Aorta (tissue), 5 donors: ENCODE data around the gene HOXD4. TPM values are rescaled to one million over a fixed set of nuclear protein-coding genes. Genes with fewer than 3 reads are reported as not detected.

Source experiments
- ATAC-seq: fragments of 200-7000 bp; cut with Tn5 transposase; one replicate; pipeline ENCODE4 v1.9.1; 2022; ENCODE audit warnings: moderate library complexity; ENCODE audit not compliant: low FRiP score
- DNase-seq, 2 donors: peaks; one replicate each; pipeline ENCODE4 v3.0.0-alpha.2; 2020
- H3K27ac ChIP-seq, 2 donors: one replicate each; pipeline ENCODE4 v1.5.1; 2013; ENCODE audit warnings: low read length in 2 of 2, mild to moderate bottlenecking in 2 of 2, moderate library complexity in 2 of 2, control low read depth in 1 of 2, inconsistent platforms in 1 of 2, low read depth in 1 of 2
- H3K27me3 ChIP-seq, 2 donors: one replicate each; pipeline ENCODE4 v1.6.1; 2013; ENCODE audit warnings: control low read depth in 1 of 2, low read length in 1 of 2, mild to moderate bottlenecking in 1 of 2, moderate library complexity in 1 of 2; ENCODE audit not compliant: insufficient read depth in 2 of 2, control insufficient read depth in 1 of 2
- H3K36me3 ChIP-seq, 2 donors: one replicate each; pipeline ENCODE4 v1.6.1; 2013; ENCODE audit warnings: control low read depth in 1 of 2, low read length in 1 of 2, mild to moderate bottlenecking in 1 of 2; ENCODE audit not compliant: insufficient read depth in 2 of 2, control insufficient read depth in 1 of 2
- H3K4me1 ChIP-seq, 2 donors: one replicate each; pipeline ENCODE4 v1.6.1; 2013; ENCODE audit warnings: low read length in 2 of 2, control low read depth in 1 of 2, mild to moderate bottlenecking in 1 of 2, moderate library complexity in 1 of 2; ENCODE audit not compliant: insufficient read depth in 2 of 2, control insufficient read depth in 1 of 2
- H3K4me3 ChIP-seq, 2 donors: one replicate each; pipeline ENCODE4 v1.5.1; 2013; ENCODE audit warnings: low read length in 2 of 2, control low read depth in 1 of 2, mild to moderate bottlenecking in 1 of 2
- H3K9me3 ChIP-seq: one replicate; pipeline ENCODE4 v1.6.1; 2013; ENCODE audit warnings: mild to moderate bottlenecking, low read length; ENCODE audit not compliant: control insufficient read depth
- WGBS, 2 donors: extraction: QIAGEN DNeasy Blood & Tissue Kit; methylation state at CpG; one replicate each; pipeline ENCODE4 v1.1.7; 2013; 5-methylcytosine and 5-hydroxymethylcytosine counted together
- intact Hi-C, 2 donors: fragments of 100-400 bp; cut with DNase I; formaldehyde crosslinking; loops; one replicate each; pipeline versions ENCODE4 v1.14.2 to v1.15.0; 2022
- polyA plus RNA-seq, 2 donors: library from polyadenylated mRNA; stranded (reverse); fragments of 200-250 nt; gene quantifications; one replicate each; pipeline ENCODE4 v1.2.3, GENCODE V29; 2013
- total RNA-seq, 2 donors: library from RNA; stranded (reverse); fragmentation: NEBNext Ultra II Directional; extraction: Animal tissue kit (Norgen Biotek cat#: 25700); gene quantifications; one replicate each; pipeline ENCODE4 v1.2.1, GENCODE V29; 2021
- donor health status: healthy with polysubstance abuse.
- donor health status: Bipolar disorder and iron deficiency.
- donor health status: DM: no; HTN: no; CAD: no.
- donor health status: DM: no; HTN: no; CAD: no.
- donor health status: DM: yes; HTN: yes; CAD: no.

The HOXD4 gene
- total and polyA plus RNA-seq, 4 donors: 7.7 to 9.8 (median 7.7) TPM; not detected in 1

- no peaks in the 10 kb centered on the region for H3K27me3 ChIP-seq
Measured at GRCh38 chr2:176149939-176150583, 1.3 kb upstream of the HOXD4 start.

DNA sequence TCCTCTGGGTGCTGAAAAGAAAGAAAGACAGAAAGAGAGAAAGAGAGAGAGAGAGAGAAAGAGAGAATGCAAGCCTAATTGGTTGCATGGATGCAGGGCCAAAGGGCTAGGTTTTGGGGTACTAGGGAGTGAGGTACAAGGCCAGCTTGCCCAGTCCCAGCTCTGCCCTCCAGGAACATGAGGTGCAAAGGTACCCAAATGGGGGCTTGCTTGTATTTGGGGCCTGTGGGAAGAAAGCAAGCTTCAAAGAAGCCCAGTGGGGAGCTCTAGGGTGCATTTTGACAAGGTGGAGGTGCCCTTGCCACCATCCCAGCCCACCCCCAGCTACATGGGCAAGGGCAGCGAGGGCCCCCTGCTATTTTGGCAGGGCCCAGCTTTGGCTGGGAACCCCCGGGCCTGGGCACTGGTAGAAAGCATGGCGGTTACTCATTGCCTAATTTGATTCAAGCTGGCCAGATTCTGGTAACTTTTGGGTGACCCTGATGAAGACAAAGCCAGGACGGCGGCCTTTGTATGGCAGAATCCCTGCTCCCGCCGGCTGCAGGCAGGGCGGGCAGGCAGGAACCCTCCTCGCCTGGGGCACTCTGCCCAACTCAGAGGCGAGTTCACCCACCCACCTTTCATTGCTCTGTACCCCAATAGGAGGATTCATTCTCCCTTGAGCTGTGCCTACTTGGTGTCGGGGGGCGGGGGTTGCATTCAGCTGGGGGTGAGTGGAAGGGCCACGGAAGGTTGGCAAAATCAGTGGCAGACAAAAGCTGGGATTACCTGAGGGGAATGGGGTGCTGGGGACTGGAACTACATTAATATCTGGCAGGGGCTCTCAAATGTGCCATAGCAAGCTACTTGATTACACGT is 537 bp upstream of the HOXD4 start:
- no peaks in the 10 kb centered on the region for H3K27me3 ChIP-seq
- DNase-seq (peak in 1 of 2 donors; percentile 37), ATAC-seq (no peak)
- no peak overlapping the region for H3K4me3 ChIP-seq
- no peaks in the 10 kb centered on the region for H3K9me3 ChIP-seq
- no peak overlapping the region for H3K27ac ChIP-seq
- intact Hi-C loops: no loop called here
- H3K36me3 ChIP-seq: no peaks in the 10 kb centered on the region
- H3K4me1 ChIP-seq: no peaks in the 10 kb centered on the region
- 70 to 87% methylated on average over 14 of the region's 14 CpGs for WGBS, 2 donors

More at GRCh38 chr2:176149939-176150583, 1.3 kb upstream of the HOXD4 start:
- no peak for ATAC-seq
- WGBS, 2 donors: 79 to 90% methylated on average over 24 of the region's 24 CpGs
- DNase-seq: peak in 1 of 2 donors; percentile 61
- Histone ChIP-seq H3K4me3 (no peak overlapping the region), H3K9me3 (no peaks in the 10 kb centered on the region), H3K27ac (no peak overlapping the region), H3K36me3 (no peaks in the 10 kb centered on the region), H3K4me1 (no peaks in the 10 kb centered on the region)
- intact Hi-C loops: loop anchor here in 1 of 2 donors (10.0 kb wide), 1 partner anchor 115 kb away; the partner anchor contains the start of gene MTX2

GRCh38 chr2:176152350-176153181 is 1.2 kb downstream of the HOXD4 start:
- no peaks in the 10 kb centered on the region for H3K36me3 ChIP-seq
- no peak overlapping the region for H3K4me3 ChIP-seq
- intact Hi-C loops: no loop called here
- no peaks in the 10 kb centered on the region for H3K4me1 ChIP-seq
- DNase-seq (peak in 1 of 2 donors; percentile 66), ATAC-seq (peak; percentile 14)
- H3K27ac ChIP-seq: no peak overlapping the region
- no peaks in the 10 kb centered on the region for H3K9me3 ChIP-seq
- no peaks in the 10 kb centered on the region for H3K27me3 ChIP-seq
- whole genome bisulfite sequencing, 2 donors: 62 to 81% methylated on average over 48 of the region's 48 CpGs

GRCh38 chr2:176154576-176155252 is 3.4 kb downstream of the HOXD4 start:
- no peak overlapping the region for H3K27ac ChIP-seq
- H3K4me3 ChIP-seq: no peak overlapping the region
- ATAC-seq (no peak), DNase-seq (no peak)
- H3K9me3 ChIP-seq: no peaks in the 10 kb centered on the region
- H3K4me1 ChIP-seq: no peaks in the 10 kb centered on the region
- intact Hi-C loops: no loop called here
- WGBS, 2 donors: 87 to 94% methylated on average over 11 of the region's 11 CpGs
- H3K27me3 ChIP-seq: no peaks in the 10 kb centered on the region
- no peaks in the 10 kb centered on the region for H3K36me3 ChIP-seq

DNA sequence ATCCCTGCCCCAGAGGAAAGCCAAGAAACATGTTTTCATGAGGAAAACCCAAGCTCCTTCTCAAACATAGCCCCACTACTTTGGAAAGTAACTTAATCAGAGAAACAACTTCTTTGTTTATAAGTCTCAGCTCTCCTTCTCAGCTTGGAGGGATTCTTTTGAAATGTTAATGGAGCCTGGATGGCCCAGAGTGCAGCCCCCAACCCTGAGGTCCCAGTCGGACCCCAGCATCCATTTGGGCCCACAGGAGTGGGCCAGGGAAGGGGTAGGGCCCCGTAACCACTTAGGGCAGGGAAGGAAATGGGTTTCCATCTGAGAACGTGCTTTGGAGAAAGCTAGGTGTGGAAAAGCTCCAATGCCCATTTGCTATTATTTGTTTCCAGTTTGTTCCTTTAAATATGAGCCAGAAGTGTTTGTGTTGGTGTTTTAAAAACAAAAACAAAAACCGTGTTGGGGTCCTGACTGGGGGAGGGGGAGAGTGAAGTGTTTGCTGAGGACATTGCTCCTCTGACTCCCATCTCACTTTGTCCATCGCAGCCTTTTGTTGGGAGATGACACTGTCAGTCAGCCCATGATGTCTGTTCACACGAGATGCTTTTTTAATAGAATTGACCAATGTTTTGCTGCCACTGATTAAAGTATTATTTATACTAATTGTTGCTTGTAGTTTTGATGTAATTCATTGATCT is 4.2 kb downstream of the HOXD4 start:
- no peak for DNase-seq
- intact Hi-C loops: no loop called here

DNA sequence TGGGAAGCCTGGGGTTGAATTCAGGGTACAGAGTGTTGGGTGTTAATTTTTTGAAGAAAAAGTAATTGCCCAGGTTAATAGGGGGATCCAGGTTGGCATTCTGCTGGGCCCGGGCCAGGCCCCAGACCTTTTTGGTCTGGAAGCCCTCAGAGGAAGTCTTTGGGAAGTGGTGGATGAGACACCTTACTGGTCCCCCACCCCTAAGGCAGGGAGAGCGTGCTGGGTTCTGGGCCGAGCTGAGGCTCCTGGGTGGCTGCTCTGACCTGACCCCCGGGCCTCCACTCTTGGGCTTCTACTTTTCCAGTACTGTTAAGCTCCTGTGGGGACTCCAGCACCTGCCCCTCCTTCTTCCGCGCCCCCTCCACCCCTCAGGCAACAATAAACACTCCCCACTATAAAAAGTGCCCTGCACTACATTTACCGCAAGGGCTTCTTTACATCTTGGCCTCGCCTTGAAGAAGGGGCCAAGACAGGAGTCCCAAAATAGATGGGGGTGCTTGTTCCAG is 5.0 kb downstream of the HOXD4 start:
- H3K9me3 ChIP-seq: no peaks in the 10 kb centered on the region
- H3K36me3 ChIP-seq: no peaks in the 10 kb centered on the region
- no peak overlapping the region for H3K4me3 ChIP-seq
- H3K27me3 ChIP-seq: no peaks in the 10 kb centered on the region
- DNase-seq (peak in 1 of 2 donors; percentile 45), ATAC-seq (no peak)
- no peak overlapping the region for H3K27ac ChIP-seq
- no peaks in the 10 kb centered on the region for H3K4me1 ChIP-seq
- WGBS, 2 donors: 85 to 97% methylated on average over 8 of the region's 8 CpGs
- intact Hi-C loops: no loop called here

More for the DNA sequence above, 4.2 kb downstream of the HOXD4 start:
- no peaks in the 10 kb centered on the region for H3K36me3 ChIP-seq
- H3K4me1 ChIP-seq: no peaks in the 10 kb centered on the region
- WGBS, 2 donors: 77 to 89% methylated on average over 6 of the region's 6 CpGs
- H3K9me3 ChIP-seq: no peaks in the 10 kb centered on the region
- H3K27me3 ChIP-seq: no peaks in the 10 kb centered on the region
- ATAC-seq: no peak
- no peak overlapping the region for H3K27ac ChIP-seq
- no peak overlapping the region for H3K4me3 ChIP-seq

DNA sequence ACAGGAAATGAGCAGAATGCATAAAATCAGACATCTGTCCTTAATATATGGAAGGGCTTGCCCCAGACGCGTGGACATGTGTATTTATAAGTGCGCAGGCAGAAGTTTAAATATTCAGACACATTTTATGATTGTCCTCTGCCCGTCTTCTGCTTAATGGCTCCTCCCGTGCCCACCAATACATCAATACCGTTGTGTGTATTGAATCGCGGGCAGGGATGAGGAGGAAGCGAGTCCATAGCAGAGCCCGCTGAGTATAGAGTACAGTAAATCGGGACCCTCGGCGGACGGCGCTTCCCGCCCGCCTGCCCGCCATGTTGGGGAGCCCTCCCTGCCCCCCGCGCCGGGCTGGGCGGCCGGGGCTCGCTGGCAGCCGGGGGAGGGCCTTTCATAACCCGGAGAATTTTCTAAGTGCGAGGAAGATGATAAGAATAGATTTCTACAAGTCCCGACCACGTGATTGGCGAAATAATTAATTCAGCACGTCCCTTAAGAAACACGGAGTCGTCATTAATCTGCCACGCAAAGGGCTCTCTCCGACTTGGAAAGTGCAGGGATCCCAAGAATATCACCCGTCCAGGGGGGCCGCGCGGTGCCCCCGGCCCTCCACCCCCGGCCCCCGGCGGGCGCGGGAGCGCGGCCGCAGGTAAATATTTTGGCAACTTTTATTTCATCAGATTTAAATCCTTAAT is 5.6 kb downstream of the HOXD4 start, which contains the start of gene HOXD3:
Gene HOXD3, plus strand, starts transcription at position 501 of the 692 bp plus-strand sequence. CDS start 11,808 bp downstream, outside the sequence.
- Histone ChIP-seq H3K27me3 (no peaks in the 10 kb centered on the region), H3K27ac (no peak within 1 kb of the TSS), H3K36me3 (no peaks in the 10 kb centered on the region), H3K4me1 (no peaks in the 10 kb centered on the region), H3K4me3 (no peak within 1 kb of the TSS), H3K9me3 (no peaks in the 10 kb centered on the region)
- intact Hi-C loops: no loop called here
- ATAC-seq (no peak), DNase-seq (peak in 1 of 2 donors; percentile 55)
- WGBS, 2 donors: 31 to 36% methylated on average over 48 of the region's 48 CpGs
